PC-3 (cell line): ENCODE data around the gene AP1M1.

Source experiments
- EZH2 ChIP-seq: fragments of 300-600 bp; sonication (generic); IDR thresholded peaks from one replicate; pipeline ENCODE4 v1.6.1; 2017; ENCODE audit warnings: antibody characterized with exemption, mild to moderate bottlenecking, low read length; ENCODE audit not compliant: unreplicated experiment
- TF ChIP-seq, protein P1 (sequence below): fragments of 300-600 bp; sonication (generic); conservative IDR thresholded peaks from 2 replicates; pipeline ENCODE4 v1.5.1; 2017; ENCODE audit warnings: antibody characterized with exemption, low read depth, mild to moderate bottlenecking, low read length

DNA sequence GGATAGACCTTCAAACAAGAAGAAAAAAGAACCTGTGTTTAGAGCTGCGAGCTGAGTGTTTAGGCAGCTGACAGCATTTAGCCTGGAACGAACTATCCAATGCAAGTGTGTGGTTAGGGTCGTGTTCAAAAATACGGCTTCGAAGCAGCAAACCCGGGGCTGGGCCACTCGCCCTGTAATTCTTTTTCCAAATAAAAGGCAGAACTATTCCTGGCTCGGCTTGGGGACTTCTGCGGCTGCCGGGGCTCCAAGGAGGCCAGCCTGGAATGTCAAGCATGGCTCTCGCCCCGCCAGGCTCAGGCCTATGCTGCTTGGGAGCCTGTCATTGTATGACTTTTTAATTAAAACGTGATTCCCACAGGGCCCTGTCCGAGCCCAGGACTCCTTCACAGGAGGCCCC lies 75.2 kb downstream of the AP1M1 start:
- TF ChIP-seq EZH2, result no peak
- TF ChIP-seq, protein P1, sequence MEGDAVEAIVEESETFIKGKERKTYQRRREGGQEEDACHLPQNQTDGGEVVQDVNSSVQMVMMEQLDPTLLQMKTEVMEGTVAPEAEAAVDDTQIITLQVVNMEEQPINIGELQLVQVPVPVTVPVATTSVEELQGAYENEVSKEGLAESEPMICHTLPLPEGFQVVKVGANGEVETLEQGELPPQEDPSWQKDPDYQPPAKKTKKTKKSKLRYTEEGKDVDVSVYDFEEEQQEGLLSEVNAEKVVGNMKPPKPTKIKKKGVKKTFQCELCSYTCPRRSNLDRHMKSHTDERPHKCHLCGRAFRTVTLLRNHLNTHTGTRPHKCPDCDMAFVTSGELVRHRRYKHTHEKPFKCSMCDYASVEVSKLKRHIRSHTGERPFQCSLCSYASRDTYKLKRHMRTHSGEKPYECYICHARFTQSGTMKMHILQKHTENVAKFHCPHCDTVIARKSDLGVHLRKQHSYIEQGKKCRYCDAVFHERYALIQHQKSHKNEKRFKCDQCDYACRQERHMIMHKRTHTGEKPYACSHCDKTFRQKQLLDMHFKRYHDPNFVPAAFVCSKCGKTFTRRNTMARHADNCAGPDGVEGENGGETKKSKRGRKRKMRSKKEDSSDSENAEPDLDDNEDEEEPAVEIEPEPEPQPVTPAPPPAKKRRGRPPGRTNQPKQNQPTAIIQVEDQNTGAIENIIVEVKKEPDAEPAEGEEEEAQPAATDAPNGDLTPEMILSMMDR, result no peak
